C4-2B (cell line): Measurements from ENCODE around the gene SLC13A4.

Experiments used
- H3K27ac ChIP-seq: fragments of 450-650 bp; 2 replicates; pipeline ENCODE4 v1.5.1; 2017
- ZFX ChIP-seq: fragments of 450-650 bp; IDR thresholded peaks from 2 replicates; pipeline ENCODE4 v1.6.1; 2017
- TF ChIP-seq, protein P1 (sequence below): fragments of 450-650 bp; conservative IDR thresholded peaks from 2 replicates; pipeline ENCODE4 v1.5.1; 2017; ENCODE audit warnings: mild to moderate bottlenecking

Gene SLC13A4

DNA sequence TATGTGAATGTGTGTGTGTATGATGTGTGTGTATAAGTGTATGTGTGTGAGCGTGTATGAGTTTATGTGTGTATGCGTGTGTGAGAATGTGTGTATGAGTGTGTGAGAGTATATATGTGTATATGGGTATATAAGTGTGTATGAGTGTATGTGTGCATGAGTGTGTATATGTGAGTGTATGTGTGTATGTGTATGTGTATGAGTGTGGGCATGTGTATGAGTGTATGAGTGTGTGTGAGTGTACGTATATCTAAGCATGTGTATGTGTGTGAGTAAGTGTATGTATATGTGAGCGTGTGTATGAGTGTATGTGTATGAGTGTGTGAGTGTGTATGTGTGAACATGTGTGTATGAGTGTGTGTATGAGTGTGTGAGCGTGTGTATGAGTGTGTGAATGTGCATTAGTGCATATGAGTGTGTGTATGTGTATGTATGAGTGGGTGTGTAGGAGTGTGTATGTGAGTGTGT lies 12.9 kb downstream of the SLC13A4 start:
- no peak overlapping the region for H3K27ac ChIP-seq
- TF ChIP-seq, protein P1, sequence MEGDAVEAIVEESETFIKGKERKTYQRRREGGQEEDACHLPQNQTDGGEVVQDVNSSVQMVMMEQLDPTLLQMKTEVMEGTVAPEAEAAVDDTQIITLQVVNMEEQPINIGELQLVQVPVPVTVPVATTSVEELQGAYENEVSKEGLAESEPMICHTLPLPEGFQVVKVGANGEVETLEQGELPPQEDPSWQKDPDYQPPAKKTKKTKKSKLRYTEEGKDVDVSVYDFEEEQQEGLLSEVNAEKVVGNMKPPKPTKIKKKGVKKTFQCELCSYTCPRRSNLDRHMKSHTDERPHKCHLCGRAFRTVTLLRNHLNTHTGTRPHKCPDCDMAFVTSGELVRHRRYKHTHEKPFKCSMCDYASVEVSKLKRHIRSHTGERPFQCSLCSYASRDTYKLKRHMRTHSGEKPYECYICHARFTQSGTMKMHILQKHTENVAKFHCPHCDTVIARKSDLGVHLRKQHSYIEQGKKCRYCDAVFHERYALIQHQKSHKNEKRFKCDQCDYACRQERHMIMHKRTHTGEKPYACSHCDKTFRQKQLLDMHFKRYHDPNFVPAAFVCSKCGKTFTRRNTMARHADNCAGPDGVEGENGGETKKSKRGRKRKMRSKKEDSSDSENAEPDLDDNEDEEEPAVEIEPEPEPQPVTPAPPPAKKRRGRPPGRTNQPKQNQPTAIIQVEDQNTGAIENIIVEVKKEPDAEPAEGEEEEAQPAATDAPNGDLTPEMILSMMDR, result no peak
- TF ChIP-seq ZFX, result no peak

GRCh38 chr7:135714534-135715009 lies 13.4 kb downstream of the SLC13A4 start:
- no peak for TF ChIP-seq ZFX
- TF ChIP-seq, protein P1, result no peak
- H3K27ac ChIP-seq, result no peak overlapping the region

DNA sequence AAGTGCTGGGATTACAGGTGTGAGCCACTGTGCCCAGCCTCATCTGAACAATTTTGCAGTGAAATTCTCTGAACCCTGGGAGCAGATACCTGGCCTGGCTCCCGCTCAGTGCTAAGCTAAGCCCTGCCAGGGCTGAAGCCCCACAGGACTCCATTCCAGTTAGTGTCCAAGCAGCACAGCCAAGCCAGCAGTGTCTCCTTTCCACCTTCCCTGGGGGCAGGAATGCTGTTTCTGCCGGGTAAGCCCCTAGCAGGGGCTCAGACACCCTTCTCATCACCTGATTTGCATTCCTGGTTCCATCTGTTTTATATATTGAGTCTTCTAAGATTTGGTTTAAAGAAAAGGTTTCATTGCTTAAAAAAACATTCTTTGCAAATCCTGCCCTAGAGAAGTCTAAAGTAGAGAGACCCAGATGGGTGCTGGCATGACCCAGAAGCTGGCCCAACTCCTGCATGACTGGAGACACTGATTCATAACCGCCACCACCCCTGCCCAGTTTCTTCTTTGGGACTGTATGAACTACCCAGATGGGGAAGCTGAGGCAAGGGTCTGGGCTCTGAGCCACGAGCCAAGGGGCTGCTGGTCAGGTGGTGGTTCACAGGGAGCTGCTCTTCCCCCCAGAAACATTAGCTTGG lies 14.0 kb downstream of the SLC13A4 start:
- TF ChIP-seq ZFX, result no peak
- TF ChIP-seq, protein P1, result no peak
- H3K27ac ChIP-seq, result no peak overlapping the region

GRCh38 chr7:135712796-135713195 lies 15.2 kb downstream of the SLC13A4 start:
- TF ChIP-seq ZFX, result no peak
- TF ChIP-seq, protein P1, result no peak
- no peak overlapping the region for H3K27ac ChIP-seq

- H3K27ac ChIP-seq, result no peak overlapping the region
- TF ChIP-seq, protein P1, result no peak
- no peak for TF ChIP-seq ZFX
Measured at GRCh38 chr7:135712182-135712782, 15.7 kb downstream of the SLC13A4 start.

DNA sequence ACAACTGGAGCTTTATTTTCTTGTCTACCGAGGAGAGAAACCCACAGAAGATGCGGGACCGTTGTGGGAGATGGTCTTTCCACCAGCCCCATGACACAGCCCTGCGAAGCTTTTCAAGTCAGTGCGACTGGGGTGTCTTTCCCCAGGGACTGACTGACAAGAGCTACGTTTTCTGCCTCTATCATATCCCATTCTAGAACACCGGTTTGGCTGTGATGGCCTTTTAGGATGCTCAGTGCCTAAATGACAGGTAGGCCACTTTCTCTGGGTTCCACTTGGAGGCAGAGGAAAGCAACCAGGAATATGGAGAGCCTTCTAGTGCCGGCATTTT lies 16.9 kb downstream of the SLC13A4 start:
- H3K27ac ChIP-seq, result no peak overlapping the region
- TF ChIP-seq, protein P1, result peak; percentile 57
- TF ChIP-seq ZFX, result no peak

- TF ChIP-seq, protein P1, result peak; percentile 95
- no peak for TF ChIP-seq ZFX
- H3K27ac ChIP-seq, result no peak overlapping the region
Measured at GRCh38 chr7:135710417-135711138, 17.4 kb downstream of the SLC13A4 start.
